Right atrium auricular region (tissue), 2 donors: ENCODE measurements around the gene ARFGAP2. TPM values are rescaled to one million over a fixed set of nuclear protein-coding genes. Genes with fewer than 3 reads are reported as not detected.

ENCODE experiments used
- DNase-seq: peaks from one replicate; pipeline ENCODE4 v3.0.0-alpha.2; 2019; ENCODE audit warnings: low spot score
- H3K27ac ChIP-seq, 2 donors: fragments of 200-600 bp; sonication (generic); 1 replicate in 1 of 2; 2 replicates in 1 of 2; pipeline ENCODE4 v1.5.1; 2016 to 2019
- H3K27me3 ChIP-seq, 2 donors: fragments of 200-600 bp; sonication (generic); one replicate each; pipeline versions ENCODE4 v1.5.1 to v1.6.0; 2017 to 2019
- H3K36me3 ChIP-seq: fragments of 200-600 bp; sonication (generic); one replicate; pipeline ENCODE4 v1.5.1; 2016
- H3K4me1 ChIP-seq, 2 donors: fragments of 200-600 bp; sonication (generic); one replicate each; pipeline versions ENCODE4 v1.5.1 to v1.6.0; 2017 to 2019
- H3K4me3 ChIP-seq, 2 donors: fragments of 200-600 bp; sonication (generic); 1 replicate in 1 of 2; 2 replicates in 1 of 2; pipeline ENCODE4 v1.5.1; 2017 to 2019; ENCODE audit warnings: mild to moderate bottlenecking in 1 of 2, moderate library complexity in 1 of 2
- H3K9me3 ChIP-seq, 2 donors: fragments of 200-600 bp; sonication (generic); one replicate each; pipeline ENCODE4 v1.5.1; 2019
- total RNA-seq, 2 donors: library from RNA; depleted of rRNA; stranded (reverse); fragments of >200 nt; gene quantifications; one replicate each; pipeline ENCODE4 v1.1.0, GENCODE V29; 2016
- TF ChIP-seq, protein P1 (sequence below), 2 donors: fragments of 200-600 bp; sonication (generic); IDR thresholded peaks; one replicate each; pipeline ENCODE4 v1.5.1; 2019; ENCODE audit warnings: antibody characterized with exemption in 2 of 2

ARFGAP2 gene
- total RNA-seq, 2 donors from 2014 or later, result 75.1 to 78.0 TPM

DNA sequence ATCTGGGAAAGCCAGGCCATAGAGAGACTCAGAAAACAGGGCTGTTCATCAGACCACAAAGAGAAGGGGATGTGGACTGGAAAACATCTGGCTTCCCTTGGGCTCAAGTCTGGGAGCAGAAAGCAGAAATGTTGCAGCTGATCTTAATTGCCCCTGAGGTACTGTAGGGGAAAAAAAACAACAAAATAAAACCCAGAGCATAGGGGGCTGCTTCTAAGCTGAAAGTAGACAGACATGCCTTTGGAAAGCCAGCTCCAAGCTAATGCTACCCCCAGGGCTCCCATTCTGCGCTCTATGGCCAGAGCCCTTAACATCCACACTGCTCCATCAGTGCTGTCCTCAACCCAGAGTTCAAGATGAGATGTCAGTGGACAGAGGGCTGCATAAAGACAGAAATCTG lies 11.6 kb upstream of the ARFGAP2 start:
- Histone ChIP-seq H3K4me1 (peaks cover 0 to 54% of the 10 kb centered on the region in 2 donors), H3K27me3 (no peaks in the 10 kb centered on the region)
- DNase-seq, result no peak

GRCh38 chr11:47187723-47188122 lies 11.0 kb upstream of the ARFGAP2 start:
- no peaks in the 10 kb centered on the region for H3K9me3 ChIP-seq
- H3K27me3 ChIP-seq, result no peaks in the 10 kb centered on the region
- TF ChIP-seq, protein P1, sequence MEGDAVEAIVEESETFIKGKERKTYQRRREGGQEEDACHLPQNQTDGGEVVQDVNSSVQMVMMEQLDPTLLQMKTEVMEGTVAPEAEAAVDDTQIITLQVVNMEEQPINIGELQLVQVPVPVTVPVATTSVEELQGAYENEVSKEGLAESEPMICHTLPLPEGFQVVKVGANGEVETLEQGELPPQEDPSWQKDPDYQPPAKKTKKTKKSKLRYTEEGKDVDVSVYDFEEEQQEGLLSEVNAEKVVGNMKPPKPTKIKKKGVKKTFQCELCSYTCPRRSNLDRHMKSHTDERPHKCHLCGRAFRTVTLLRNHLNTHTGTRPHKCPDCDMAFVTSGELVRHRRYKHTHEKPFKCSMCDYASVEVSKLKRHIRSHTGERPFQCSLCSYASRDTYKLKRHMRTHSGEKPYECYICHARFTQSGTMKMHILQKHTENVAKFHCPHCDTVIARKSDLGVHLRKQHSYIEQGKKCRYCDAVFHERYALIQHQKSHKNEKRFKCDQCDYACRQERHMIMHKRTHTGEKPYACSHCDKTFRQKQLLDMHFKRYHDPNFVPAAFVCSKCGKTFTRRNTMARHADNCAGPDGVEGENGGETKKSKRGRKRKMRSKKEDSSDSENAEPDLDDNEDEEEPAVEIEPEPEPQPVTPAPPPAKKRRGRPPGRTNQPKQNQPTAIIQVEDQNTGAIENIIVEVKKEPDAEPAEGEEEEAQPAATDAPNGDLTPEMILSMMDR (IDR thresholded peaks at IDR 0.05), result no peak
- peaks cover 0 to 60% of the 10 kb centered on the region in 2 donors for H3K4me1 ChIP-seq
- H3K36me3 ChIP-seq, result no peaks in the 10 kb centered on the region
- DNase-seq, result no peak
- H3K4me3 ChIP-seq, result peak overlapping the region; percentile 70
- peak overlapping the region; percentile 93 to 99 for H3K27ac ChIP-seq

More for the DNA sequence above, 11.6 kb upstream of the ARFGAP2 start:
- H3K9me3 ChIP-seq, result no peaks in the 10 kb centered on the region
- H3K27ac ChIP-seq, result peak overlapping the region; percentile 93 to 99
- TF ChIP-seq, protein P1 (IDR thresholded peaks at IDR 0.05), result no peak
- no peak overlapping the region for H3K4me3 ChIP-seq
- no peaks in the 10 kb centered on the region for H3K36me3 ChIP-seq

GRCh38 chr11:47186700-47187695 lies 10.3 kb upstream of the ARFGAP2 start:
- no peak for DNase-seq
- H3K4me1 ChIP-seq, result peaks cover 0 to 66% of the 10 kb centered on the region in 2 donors
- TF ChIP-seq, protein P1 (IDR thresholded peaks at IDR 0.05), result peak in 1 of 2 donors; percentile 30

DNA sequence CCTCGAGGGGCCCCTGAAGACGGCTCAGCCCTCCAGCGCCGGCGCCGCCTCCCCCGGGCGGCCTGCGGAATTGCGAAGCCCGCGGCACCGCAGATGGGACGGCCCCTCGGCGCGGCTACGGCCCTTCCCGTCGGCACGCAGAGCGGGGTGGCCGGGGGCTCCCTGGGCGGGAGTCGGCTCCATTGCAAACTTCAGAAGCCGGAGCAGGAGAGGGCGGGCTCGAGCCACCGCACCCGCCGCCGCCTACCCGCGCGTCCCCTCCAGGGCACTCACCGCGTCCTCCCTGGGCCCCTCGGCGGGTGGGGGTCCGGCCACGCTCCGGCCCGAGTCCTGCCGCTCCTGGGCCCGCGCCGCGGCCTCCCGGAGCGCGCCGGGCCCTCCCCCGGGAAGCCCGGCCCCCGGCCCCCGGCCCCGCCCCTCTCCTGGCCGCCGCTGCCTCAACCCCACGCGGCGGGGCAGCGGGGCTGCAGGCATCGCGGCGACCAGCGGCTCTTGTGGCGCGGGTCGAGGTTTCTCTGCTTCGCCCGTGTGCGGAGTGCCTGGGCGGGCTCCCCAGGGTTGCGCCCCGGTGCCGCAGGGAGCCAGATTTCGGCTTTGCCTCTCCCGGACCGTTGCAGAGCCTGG lies 9.5 kb upstream of the ARFGAP2 start, which contains the start of gene PACSIN3:
Gene PACSIN3 (minus strand): TSS at position 359 of the 624 bp plus-strand sequence. CDS start 3,707 bp downstream, outside the sequence.
- H3K27ac ChIP-seq, result peak within 1 kb of the TSS; percentile 93 to 99
- DNase-seq, result no peak
- no peaks in the 10 kb centered on the region for H3K36me3 ChIP-seq
- no peaks in the 10 kb centered on the region for H3K9me3 ChIP-seq
- TF ChIP-seq, protein P1 (IDR thresholded peaks at IDR 0.05), result no peak
- no peaks in the 10 kb centered on the region for H3K27me3 ChIP-seq
- peak within 1 kb of the TSS; percentile 70 for H3K4me3 ChIP-seq
- H3K4me1 ChIP-seq, result peaks cover 0 to 73% of the 10 kb centered on the region in 2 donors

More at GRCh38 chr11:47186700-47187695, 10.3 kb upstream of the ARFGAP2 start:
- no peaks in the 10 kb centered on the region for H3K9me3 ChIP-seq
- no peaks in the 10 kb centered on the region for H3K27me3 ChIP-seq
- no peaks in the 10 kb centered on the region for H3K36me3 ChIP-seq
- peak overlapping the region; percentile 93 to 99 for H3K27ac ChIP-seq
- peak overlapping the region; percentile 70 for H3K4me3 ChIP-seq

DNA sequence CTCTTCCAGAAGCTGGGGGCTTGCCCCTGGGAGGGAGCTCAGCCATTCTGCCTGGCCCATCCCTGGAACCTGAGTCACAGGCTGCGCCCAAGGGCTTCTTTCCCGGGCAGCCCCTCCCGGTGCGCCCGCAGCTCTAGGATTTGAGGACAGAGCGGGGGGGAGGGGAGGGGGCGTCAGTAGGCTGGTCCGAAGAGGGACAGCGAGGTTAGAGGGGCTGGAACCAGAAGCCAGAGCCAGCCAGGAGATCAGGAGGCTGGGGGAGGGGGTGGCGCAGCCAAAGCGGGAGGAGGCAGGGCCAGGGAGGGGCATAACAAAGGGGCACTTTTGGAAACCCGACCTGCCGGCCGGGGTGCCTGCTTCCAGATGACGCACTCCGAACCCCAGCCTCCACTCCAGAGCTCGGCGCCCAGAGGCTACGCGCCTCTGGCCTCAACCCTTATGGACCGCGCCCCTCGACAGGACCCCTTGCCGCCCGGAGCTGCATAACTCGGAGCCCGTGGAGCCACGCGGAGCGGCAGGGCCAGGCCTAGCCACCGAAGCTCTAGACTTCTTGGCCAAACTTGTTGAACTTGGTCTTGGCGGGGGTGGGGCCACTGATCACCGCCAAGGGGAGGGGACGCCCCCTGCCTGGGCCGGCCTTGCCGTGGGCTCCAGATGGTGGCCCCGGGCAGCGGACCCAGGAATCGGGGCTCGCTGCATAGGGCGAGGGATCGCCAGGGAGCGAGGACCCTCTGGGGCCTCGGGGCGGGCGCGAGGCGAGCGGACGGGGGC lies 8.8 kb upstream of the ARFGAP2 start:
- H3K4me1 ChIP-seq, result peaks cover 0 to 79% of the 10 kb centered on the region in 2 donors
- peaks cover 5% of the 10 kb centered on the region for H3K36me3 ChIP-seq
- H3K9me3 ChIP-seq, result no peaks in the 10 kb centered on the region
- TF ChIP-seq, protein P1 (IDR thresholded peaks at IDR 0.05), result no peak
- no peaks in the 10 kb centered on the region for H3K27me3 ChIP-seq
- peak overlapping the region; percentile 70 for H3K4me3 ChIP-seq
- peak overlapping the region; percentile 93 to 99 for H3K27ac ChIP-seq
- DNase-seq, result no peak
